SK-N-MC (cell line): ENCODE data around the gene MRPL23.

Experiments
- EZH2 ChIP-seq: fragments of 200-600 bp; sonication (generic); IDR thresholded peaks from one replicate; pipeline ENCODE4 v1.6.1; 2017; ENCODE audit warnings: antibody characterized with exemption
- POLR2AphosphoS5 ChIP-seq: IDR thresholded peaks from 2 replicates; pipeline ENCODE4 v1.6.1; 2012; ENCODE audit warnings: mild to moderate bottlenecking, low read depth, low read length, borderline replicate concordance

DNA sequence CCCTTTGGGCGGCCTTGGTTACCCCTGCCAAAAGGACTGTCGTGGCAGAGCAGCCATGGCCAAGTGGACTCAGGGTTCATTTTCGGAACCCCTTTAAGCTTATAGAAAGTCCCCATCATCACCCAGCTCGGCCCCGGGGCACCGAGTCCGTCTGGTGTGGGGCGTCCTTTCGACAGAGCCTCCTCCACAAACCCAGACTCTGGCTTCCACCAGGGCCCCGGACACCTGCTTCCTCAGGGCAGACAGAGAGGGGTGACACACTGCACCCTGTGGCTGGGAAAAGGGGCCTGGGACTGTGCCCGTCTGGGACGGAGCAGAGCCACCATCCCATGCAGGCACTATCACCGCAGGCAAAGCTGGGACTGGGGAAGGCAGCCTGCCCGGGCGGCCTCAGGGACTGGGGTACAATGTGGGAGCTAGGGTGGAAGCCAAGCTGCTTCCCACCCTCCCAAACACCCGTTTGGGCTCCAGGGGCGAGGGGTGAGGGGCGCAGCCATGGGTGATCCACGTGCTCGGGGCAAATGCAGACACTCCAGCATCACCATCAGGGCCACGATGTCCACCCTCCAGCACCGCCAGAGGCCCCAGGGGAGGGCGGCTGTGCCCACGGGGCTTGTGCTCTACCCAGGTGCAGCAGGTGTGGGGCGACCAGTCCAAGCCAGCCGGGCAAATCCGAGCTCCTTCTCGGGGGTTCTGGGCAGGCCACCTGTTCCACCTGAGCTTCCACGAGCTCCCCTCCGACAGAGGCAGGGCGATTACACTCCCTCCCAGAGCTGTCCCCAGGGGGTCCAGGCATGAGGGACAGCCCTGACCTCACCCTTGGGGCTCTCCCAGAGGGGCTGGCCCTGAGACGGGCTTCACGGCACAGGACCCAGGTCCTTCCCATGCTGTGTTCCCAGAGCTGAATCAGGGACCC, 11.7 kb upstream of the MRPL23 start:
- TF ChIP-seq POLR2AphosphoS5 = no peak
- TF ChIP-seq EZH2 = no peak
